Hypothalamus (tissue), 51 donors: ENCODE results near the gene NLRP7.
A peak's percentile ranks its signal among the peaks of the same experiment; 100 is the strongest.

Source experiments
- DNase-seq, 51 donors: peaks; one replicate each; lab custom pipeline; 2025; lab: John Stamatoyannopoulos, UW

The NLRP7 gene

GRCh38 chr19:54875506-54875905 lies 71.8 kb downstream of the NLRP7 start:
- DNase-seq: no peak

GRCh38 chr19:54873990-54874389 lies 73.3 kb downstream of the NLRP7 start, which contains the start of gene FCAR:
TSS of gene FCAR (plus strand) at chr19:54874235. CDS start at chr19:54874290, 55 bp downstream.
- peak in 1 of 51 donors; percentile 0 for DNase-seq
